ENCODE results near the gene RRP8. TPM values are rescaled to one million over a fixed set of nuclear protein-coding genes. Genes with fewer than 3 reads are reported as not detected.

The RRP8 gene
- polyA plus RNA-seq, 1 experiment = 9.9 TPM

GRCh38 chr11:6548121-6548520 is 55.3 kb downstream of the RRP8 start:
- POLR2A ChIA-PET = no interaction called here

GRCh38 chr11:6547177-6547576 is 56.2 kb downstream of the RRP8 start:
- Histone ChIP-seq H3K4me3 (ENCODE audit: low read depth, low read length) (no peak overlapping the region), H3K27me3 (ENCODE audit: control insufficient read depth, insufficient read depth, low read length) (no peaks in the 10 kb centered on the region), H3K36me3 (ENCODE audit: control insufficient read depth, insufficient read depth, low read length) (peaks cover 3% of the 10 kb centered on the region)
- no peak for TF ChIP-seq CTCF (IDR thresholded peaks at IDR 0.05; ENCODE audit: insufficient read depth, low read depth, low read length)
- CTCF ChIA-PET = interaction anchor here (1.1 to 3.4 kb wide), 2 partner anchors 15 to 137 kb away, joined by 3 to 17 read pairs; no protein-coding TSS in a partner anchor
- DNase-seq (ENCODE audit: low read depth) = no peak
- POLR2A ChIA-PET = no interaction called here

More at GRCh38 chr11:6548121-6548520, 55.3 kb downstream of the RRP8 start:
- Histone ChIP-seq H3K36me3 (ENCODE audit: control insufficient read depth, insufficient read depth, low read length) (peaks cover 3% of the 10 kb centered on the region), H3K4me3 (ENCODE audit: low read depth, low read length) (no peak overlapping the region), H3K27me3 (ENCODE audit: control insufficient read depth, insufficient read depth, low read length) (no peaks in the 10 kb centered on the region)
- no peak for DNase-seq (ENCODE audit: low read depth)
- TF ChIP-seq CTCF (IDR thresholded peaks at IDR 0.05; ENCODE audit: insufficient read depth, low read depth, low read length) = no peak
- CTCF ChIA-PET = interaction anchor here (1.3 to 3.4 kb wide), 2 partner anchors 16 to 135 kb away, joined by 3 to 17 read pairs; partner anchors contain the start of gene MRPL17

- CTCF ChIA-PET = interaction anchor here (0.8 to 3.4 kb wide), 3 partner anchors 15 to 137 kb away, joined by 3 to 17 read pairs (median 4); no protein-coding TSS in a partner anchor
- no peak for TF ChIP-seq CTCF (IDR thresholded peaks at IDR 0.05; ENCODE audit: insufficient read depth, low read depth, low read length)
- no peaks in the 10 kb centered on the region for H3K27me3 ChIP-seq (ENCODE audit: control insufficient read depth, insufficient read depth, low read length)
- POLR2A ChIA-PET = no interaction called here
- H3K4me3 ChIP-seq (ENCODE audit: low read depth, low read length) = no peak overlapping the region
- no peak for DNase-seq (ENCODE audit: low read depth)
- H3K36me3 ChIP-seq (ENCODE audit: control insufficient read depth, insufficient read depth, low read length) = peaks cover 3% of the 10 kb centered on the region
Observed at GRCh38 chr11:6546735-6547134, 56.7 kb downstream of the RRP8 start.

- ChIA-PET CTCF (interaction anchor here (0.8 to 1.9 kb wide), 2 partner anchors 16 to 58 kb away, joined by 4 to 8 read pairs; no protein-coding TSS in a partner anchor), POLR2A (no interaction called here)
- Histone ChIP-seq H3K4me3 (ENCODE audit: low read depth, low read length) (no peak overlapping the region), H3K36me3 (ENCODE audit: control insufficient read depth, insufficient read depth, low read length) (peaks cover 3% of the 10 kb centered on the region), H3K27me3 (ENCODE audit: control insufficient read depth, insufficient read depth, low read length) (no peaks in the 10 kb centered on the region)
- no peak for TF ChIP-seq CTCF (IDR thresholded peaks at IDR 0.05; ENCODE audit: insufficient read depth, low read depth, low read length)
- DNase-seq (ENCODE audit: low read depth) = no peak
Observed at GRCh38 chr11:6545917-6546605, 57.4 kb downstream of the RRP8 start.

Other genes with a start within 250 kb of the RRP8 start
- gene SMPD1, start 213.1 kb downstream of the RRP8 start, polyA plus RNA-seq (2011; rRNA removed) = 76.1 and 118 TPM in 2 replicates
- 39.5 and 62.5 TPM in 2 replicates for gene APBB1, start 184.5 kb downstream of the RRP8 start, polyA plus RNA-seq (2011; rRNA removed)
- 0.82 and 0.87 TPM in 2 replicates for gene HPX, start 162.6 kb downstream of the RRP8 start, polyA plus RNA-seq (2011; rRNA removed)
- 8.2 and 10.4 TPM in 2 replicates for gene TRIM3, start 129.7 kb downstream of the RRP8 start, polyA plus RNA-seq (2011; rRNA removed)
- 86.5 and 103 TPM in 2 replicates for gene ARFIP2, start 122.3 kb downstream of the RRP8 start, polyA plus RNA-seq (2011; rRNA removed)
- 29.4 and 32.5 TPM in 2 replicates for gene TIMM10B, start 122.1 kb downstream of the RRP8 start, polyA plus RNA-seq (2011; rRNA removed)
- gene DNHD1, start 106.3 kb downstream of the RRP8 start, polyA plus RNA-seq (2011; rRNA removed) = 2.3 and 3.1 TPM in 2 replicates
- gene ILK, start 158 bp upstream of the RRP8 start, polyA plus RNA-seq (2011; rRNA removed) = 449 and 654 TPM in 2 replicates
- gene TAF10, start 8.6 kb upstream of the RRP8 start, polyA plus RNA-seq (2011; rRNA removed) = 158 and 205 TPM in 2 replicates
- 69.7 and 77.6 TPM in 2 replicates for gene TPP1, start 15.8 kb upstream of the RRP8 start, polyA plus RNA-seq (2011; rRNA removed)
- 2.5 and 7.3 TPM in 2 replicates for gene DCHS1, start 52.2 kb upstream of the RRP8 start, polyA plus RNA-seq (2011; rRNA removed)
- gene MRPL17, start 79.7 kb upstream of the RRP8 start, polyA plus RNA-seq (2011; rRNA removed) = 68.9 and 82.3 TPM in 2 replicates
- gene OR2AG2, start 168.4 kb upstream of the RRP8 start, polyA plus RNA-seq (2011; rRNA removed) = 0.28 and 0.60 TPM in 2 replicates
- gene OR2AG1, start 179.4 kb upstream of the RRP8 start, polyA plus RNA-seq (2011; rRNA removed) = not detected in 2 replicates
- 0.04 TPM in 1 of 2 replicates, not detected in the other for gene OR6A2, start 196.1 kb upstream of the RRP8 start, polyA plus RNA-seq (2011; rRNA removed)
- not detected in 2 replicates for gene OR10A5, start 242.1 kb upstream of the RRP8 start, polyA plus RNA-seq (2011; rRNA removed)

Data from BJ (cell line).